Measurements from ENCODE around the gene XXYLT1. TPM values are rescaled to one million over a fixed set of nuclear protein-coding genes. Genes with fewer than 3 reads are reported as not detected.
"Not testable (repeated sequence)": the region's sequence is repeated elsewhere in the genome, so short reads cannot be mapped to it uniquely, and the experiment has no call there.

Gene XXYLT1
- total and polyA plus RNA-seq, 10 of the 15 experiments (the other 5 are each of a cell fraction or from before 2014, with no cell fraction given) = 1.2 to 14.2 (median 9.3) TPM

- no peak overlapping the region for H3K27ac ChIP-seq (ENCODE audit: control insufficient read depth, insufficient read depth)
- SMC1A ChIA-PET (ENCODE audit: uncharacterized antibody, unreplicated experiment) = no interaction called here
- no peak overlapping the region for H3K4me2 ChIP-seq (ENCODE audit: control insufficient read depth, insufficient read depth)
- H3K36me3 ChIP-seq (ENCODE audit: control insufficient read depth in 2 of 2, insufficient read depth in 2 of 2, low read length in 1 of 2) = no peaks in the 10 kb centered on the region
- H3K9ac ChIP-seq (ENCODE audit: control insufficient read depth, insufficient read depth, low read length) = no peak overlapping the region
- no peaks in the 10 kb centered on the region for H3K27me3 ChIP-seq (replicated peaks in 1 of 2; ENCODE audit: control insufficient read depth in 2 of 2, insufficient read depth in 2 of 2, low read length in 1 of 2)
- BruUV-seq (replicated peaks) = no TSS peak
- POLR2A ChIA-PET = no interaction called here
- no peak overlapping the region for H2AFZ ChIP-seq (ENCODE audit: control insufficient read depth, low read depth, low read length)
- no peak overlapping the region for H3K4me3 ChIP-seq
- no peaks in the 10 kb centered on the region for H3K4me1 ChIP-seq (ENCODE audit: control insufficient read depth, insufficient read depth, low read length)
- WGBS (ENCODE audit: insufficient coverage, insufficient replicate concordance, low lambda C conversion rate, missing lambda C conversion rate) = 58% methylated on average over 6 of the region's 6 CpGs
- intact Hi-C loops (cut with micrococcal nuclease; ENCODE audit: unreplicated experiment) = no loop called here
- DNase-seq (ENCODE audit: low read depth, low spot score) (no peak), FAIRE-seq (no peak), ATAC-seq (no peak)
- H3K79me2 ChIP-seq (ENCODE audit: control insufficient read depth, insufficient read depth, low read length) = no peaks in the 10 kb centered on the region
- H3K9me3 ChIP-seq (replicated peaks; ENCODE audit: control insufficient read depth, insufficient read depth, low read length) = no peaks in the 10 kb centered on the region
- no peaks in the 10 kb centered on the region for H4K20me1 ChIP-seq (ENCODE audit: control insufficient read depth, insufficient read depth)
- TF ChIP-seq KDM1A (IDR thresholded peaks at IDR 0.05; ENCODE audit: borderline replicate concordance) = no peak
- TF ChIP-seq EED (IDR thresholded peaks at IDR 0.05; ENCODE audit: low read depth) = no peak
- no peak for TF ChIP-seq ZBTB40 (IDR thresholded peaks at IDR 0.05; ENCODE audit: borderline replicate concordance)
- TF ChIP-seq LARP7 (IDR thresholded peaks at IDR 0.05) = no peak
- TF ChIP-seq ZZZ3 (IDR thresholded peaks at IDR 0.05; ENCODE audit: control insufficient read depth, insufficient read length, low read depth) = no peak
- TF ChIP-seq EP300 (IDR thresholded peaks at IDR 0.05; ENCODE audit: borderline replicate concordance in 1 of 2, control insufficient read depth in 1 of 2, low read depth in 2 of 2, low read length in 2 of 2) = no peak
- TF ChIP-seq RCOR1 (conservative IDR thresholded peaks at IDR 0.05; ENCODE audit: low read depth, low read length) = no peak
- no peak for TF ChIP-seq ZBTB33 (IDR thresholded peaks at IDR 0.05)
- TF ChIP-seq MYB (IDR thresholded peaks at IDR 0.05; ENCODE audit: borderline replicate concordance, low read depth, low read length) = no peak
- TF ChIP-seq NR2F1 (conservative IDR thresholded peaks at IDR 0.05) = no peak
- no peak for TF ChIP-seq SIX5 (IDR thresholded peaks at IDR 0.05; ENCODE audit: low read depth, low read length, severe bottlenecking)
- TF ChIP-seq HDAC2 (IDR thresholded peaks at IDR 0.05) = no peak
- RAD21 ChIA-PET (ENCODE audit: unreplicated experiment) = no interaction called here
- in situ Hi-C loops (cut with MboI) = no loop called here
- CTCF ChIA-PET = no interaction called here
These were observed 218.0 kb downstream of the XXYLT1 start for GRCh38 chr3:195052939-195053338.

GRCh38 chr3:195050296-195050695 is 220.7 kb downstream of the XXYLT1 start:
- H3K4me2 ChIP-seq (ENCODE audit: control insufficient read depth, insufficient read depth); POLR2A ChIA-PET; DNase-seq (ENCODE audit: low read depth, low spot score); H2AFZ ChIP-seq (ENCODE audit: control insufficient read depth, low read depth, low read length); in situ Hi-C loops (cut with MboI); H3K36me3 ChIP-seq (ENCODE audit: control insufficient read depth in 2 of 2, insufficient read depth in 2 of 2, low read length in 1 of 2); H3K27me3 ChIP-seq (replicated peaks in 1 of 2; ENCODE audit: control insufficient read depth in 2 of 2, insufficient read depth in 2 of 2, low read length in 1 of 2); H3K9me3 ChIP-seq (replicated peaks; ENCODE audit: control insufficient read depth, insufficient read depth, low read length); intact Hi-C loops (cut with micrococcal nuclease; ENCODE audit: unreplicated experiment); H3K27ac ChIP-seq (ENCODE audit: control insufficient read depth, insufficient read depth); H4K20me1 ChIP-seq (ENCODE audit: control insufficient read depth, insufficient read depth); H3K9ac ChIP-seq (ENCODE audit: control insufficient read depth, insufficient read depth, low read length); ATAC-seq; H3K4me1 ChIP-seq (ENCODE audit: control insufficient read depth, insufficient read depth, low read length); FAIRE-seq; BruUV-seq (replicated peaks); H3K79me2 ChIP-seq (ENCODE audit: control insufficient read depth, insufficient read depth, low read length); H3K4me3 ChIP-seq: not testable (repeated sequence)
- ChIA-PET RAD21 (ENCODE audit: unreplicated experiment) (interaction anchor here (1.4 kb wide), 1 partner anchor 217 kb away, joined by 3 read pairs; no protein-coding TSS in a partner anchor), CTCF (interaction anchor here (2.6 kb wide), 1 partner anchor 57 kb away, joined by 9 read pairs; no protein-coding TSS in a partner anchor), SMC1A (ENCODE audit: uncharacterized antibody, unreplicated experiment) (interaction anchor here (1.5 kb wide), 1 partner anchor 19 kb away, joined by 4 read pairs; no protein-coding TSS in a partner anchor)
- WGBS (ENCODE audit: insufficient coverage, insufficient replicate concordance, low lambda C conversion rate, missing lambda C conversion rate) = 39% methylated on average over 5 of the region's 5 CpGs
